DMS153 treated with DMSO at 0.1 percent for 48 hours (cell line): Measurements from ENCODE around the gene LINC01488.

Experiments used
- DNase-seq: peaks from one replicate; lab custom pipeline; 2025; ENCODE audit not compliant: unreplicated experiment; lab: John Stamatoyannopoulos, UW

The LINC01488 gene

DNA sequence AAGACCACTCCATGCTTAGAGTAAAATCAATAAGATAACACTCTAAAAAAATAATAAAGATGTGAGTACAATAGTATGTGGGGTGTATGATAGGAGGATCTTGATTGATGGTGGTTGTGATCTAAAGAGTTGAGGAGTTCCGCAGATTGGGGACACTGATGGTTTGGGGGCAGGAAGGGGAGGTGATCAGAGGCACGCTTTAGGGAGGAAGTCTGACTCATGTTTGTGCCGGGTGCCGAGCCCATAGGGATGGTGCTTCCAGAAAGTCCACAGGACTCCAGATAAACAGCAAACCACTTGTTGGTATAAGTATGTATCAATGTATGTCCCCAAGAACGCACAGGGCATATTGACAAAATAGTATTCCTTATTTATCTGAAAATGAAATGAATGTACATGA, 27.5 kb downstream of the LINC01488 start:
- no peak for DNase-seq

- no peak for DNase-seq
Measured at GRCh38 chr11:69509381-69509780, 27.9 kb downstream of the LINC01488 start.

GRCh38 chr11:69509846-69510390, 28.5 kb downstream of the LINC01488 start:
- no peak for DNase-seq

GRCh38 chr11:69510471-69511357, 29.3 kb downstream of the LINC01488 start:
- DNase-seq = no peak

DNA sequence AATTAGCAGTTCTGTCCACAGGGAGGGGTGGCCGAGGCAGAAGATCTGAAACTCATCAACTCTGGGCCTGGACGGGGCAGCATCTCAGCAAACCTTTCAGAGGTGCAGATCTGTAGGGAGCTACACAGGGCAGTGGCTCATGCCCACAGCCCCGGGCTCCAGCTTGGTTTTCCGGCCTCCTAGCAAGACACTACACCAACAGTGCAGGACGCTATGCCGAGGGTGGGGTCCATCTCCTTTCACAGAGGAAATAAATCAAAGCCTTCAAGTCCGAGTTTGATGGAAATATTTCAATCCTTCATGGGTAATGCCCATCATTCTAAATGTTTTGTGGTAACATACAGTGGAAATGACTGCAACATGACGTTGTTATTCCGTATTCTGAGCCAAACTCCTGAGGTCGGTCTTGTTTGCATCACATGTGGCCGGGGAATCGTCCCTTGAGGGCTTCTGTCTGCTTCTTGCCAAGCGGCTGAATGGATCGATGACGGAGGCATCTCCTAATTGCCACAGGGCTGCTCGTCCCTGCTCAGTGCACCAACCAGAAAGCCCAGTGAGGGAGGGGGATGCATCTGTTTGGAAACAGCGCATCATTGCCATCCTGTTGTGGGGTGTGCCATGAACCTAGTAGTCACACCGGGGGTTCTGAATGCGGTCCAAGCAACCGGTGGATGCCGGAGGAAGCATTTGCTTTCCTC, 30.0 kb downstream of the LINC01488 start:
- DNase-seq = no peak

- DNase-seq = no peak
Measured at GRCh38 chr11:69512136-69512535, 30.7 kb downstream of the LINC01488 start.

DNA sequence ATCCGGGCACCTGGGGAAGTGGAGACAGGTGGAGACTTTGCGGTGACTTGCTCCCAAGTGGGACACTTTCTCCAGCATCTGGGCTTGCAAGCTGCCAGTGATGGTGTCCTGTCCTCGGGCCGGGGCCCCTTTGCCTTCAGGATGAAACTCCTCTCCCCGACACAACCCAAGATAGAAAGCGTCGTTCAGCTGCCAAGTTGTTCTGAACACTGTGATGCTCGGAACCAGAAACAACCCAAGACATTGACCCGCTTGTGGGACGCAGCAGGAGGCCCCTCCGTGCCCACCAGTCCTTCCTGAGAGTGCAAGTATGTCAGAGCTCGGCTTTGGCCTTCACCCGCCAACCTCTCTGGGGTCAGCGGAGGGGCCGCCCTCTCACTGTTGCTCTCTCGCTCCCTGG, 31.3 kb downstream of the LINC01488 start:
- no peak for DNase-seq

DNA sequence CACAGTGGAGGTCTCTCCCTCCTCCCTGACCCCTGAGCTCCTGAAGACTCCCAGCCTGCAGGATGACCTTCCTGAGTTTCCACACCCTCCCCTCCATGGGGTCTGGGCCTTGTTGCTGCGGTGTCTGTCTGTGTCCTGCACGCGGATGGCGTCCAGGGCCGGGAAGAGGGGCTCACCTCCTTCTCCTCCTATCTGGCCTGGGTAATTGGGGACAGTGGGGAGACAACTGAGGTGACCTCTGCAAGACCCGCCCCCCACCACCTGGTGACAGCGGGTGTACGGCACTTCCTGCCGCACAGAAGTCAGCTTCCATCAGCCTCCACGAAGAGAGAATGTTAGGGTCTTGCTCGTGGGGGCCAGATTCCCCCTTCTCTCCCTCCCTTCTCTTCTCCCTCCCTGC, 31.7 kb downstream of the LINC01488 start:
- DNase-seq = no peak

GRCh38 chr11:69513663-69514224, 32.3 kb downstream of the LINC01488 start:
- no peak for DNase-seq

DNA sequence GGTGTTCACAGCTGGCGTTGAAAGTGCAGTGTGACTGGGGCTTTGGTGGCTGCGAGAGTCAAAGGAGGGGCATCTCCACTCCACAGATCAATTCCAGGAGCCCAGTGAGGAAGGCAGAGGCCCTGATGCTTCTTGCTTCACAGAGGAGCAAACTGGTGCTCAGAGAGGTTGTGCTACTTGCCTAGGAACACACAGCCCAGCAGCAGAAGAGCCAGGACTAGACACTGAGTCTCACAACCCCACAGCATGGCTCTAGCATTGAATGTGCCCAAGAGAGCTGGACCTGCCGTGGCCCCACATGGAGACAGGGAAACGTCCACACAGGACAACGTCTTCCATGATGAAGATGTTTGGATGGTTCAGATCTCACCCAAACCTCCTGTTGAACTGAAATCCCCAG, 33.3 kb downstream of the LINC01488 start:
- DNase-seq = no peak

- DNase-seq = no peak
Measured at GRCh38 chr11:69515271-69516245, 34.1 kb downstream of the LINC01488 start.

GRCh38 chr11:69516526-69516925, 35.1 kb downstream of the LINC01488 start:
- DNase-seq = no peak

GRCh38 chr11:69518081-69518950, 36.9 kb downstream of the LINC01488 start:
- DNase-seq = no peak

DNA sequence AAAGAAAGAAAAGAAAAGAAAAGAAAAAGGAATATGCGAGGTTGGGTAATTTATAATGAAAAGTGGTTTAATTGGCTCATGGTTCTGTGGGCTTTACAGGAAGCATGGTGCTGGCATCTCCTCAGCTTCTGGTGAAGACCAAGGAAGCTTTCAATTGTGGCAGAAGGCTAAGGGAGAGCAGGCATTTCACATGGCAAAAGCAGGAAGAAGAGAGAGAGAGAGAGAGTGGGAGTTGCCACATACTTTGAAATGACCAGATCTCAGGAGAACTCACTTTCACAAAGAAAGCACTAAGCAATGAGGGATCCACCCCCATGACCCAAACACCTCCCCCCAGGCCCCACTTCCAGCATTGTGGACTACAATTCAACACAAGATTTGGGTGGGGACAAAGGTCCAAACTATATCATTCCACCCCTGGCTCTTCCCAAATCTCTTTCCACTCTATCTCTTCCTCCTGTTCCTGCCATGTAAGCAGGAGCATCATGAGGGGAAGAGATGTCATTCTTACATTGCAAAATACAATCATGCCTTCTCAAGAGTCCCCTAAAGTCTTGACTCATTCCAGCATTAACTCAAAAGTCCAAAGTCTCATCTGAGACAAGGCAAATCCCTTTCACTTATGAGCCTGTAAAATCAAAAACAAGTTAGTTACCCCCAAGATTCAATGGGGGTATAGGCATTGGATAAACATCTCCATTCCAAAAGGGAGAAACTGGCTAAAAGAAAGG, 38.9 kb downstream of the LINC01488 start:
- no peak for DNase-seq

- no peak for DNase-seq
Measured at GRCh38 chr11:69521457-69521856, 40.0 kb downstream of the LINC01488 start.

DNA sequence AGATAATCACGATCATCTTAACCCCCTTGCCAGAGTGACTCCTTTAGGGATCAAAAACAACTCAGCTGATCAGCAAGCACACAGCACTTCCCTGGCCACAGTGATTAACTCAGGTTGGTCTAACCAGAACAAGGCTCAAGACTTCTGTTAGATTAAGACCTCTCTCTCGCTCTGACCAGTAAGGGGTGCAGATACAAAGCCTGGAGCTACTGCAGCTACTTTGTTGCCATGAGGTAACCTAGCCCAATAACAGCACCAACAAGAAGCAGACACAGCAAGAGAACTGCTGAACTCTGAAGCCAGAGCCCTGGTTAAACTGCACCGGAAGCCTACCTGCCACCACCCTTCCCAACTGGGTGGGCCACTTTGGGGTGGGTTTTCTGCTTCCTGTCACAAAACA, 42.0 kb downstream of the LINC01488 start:
- no peak for DNase-seq

DNA sequence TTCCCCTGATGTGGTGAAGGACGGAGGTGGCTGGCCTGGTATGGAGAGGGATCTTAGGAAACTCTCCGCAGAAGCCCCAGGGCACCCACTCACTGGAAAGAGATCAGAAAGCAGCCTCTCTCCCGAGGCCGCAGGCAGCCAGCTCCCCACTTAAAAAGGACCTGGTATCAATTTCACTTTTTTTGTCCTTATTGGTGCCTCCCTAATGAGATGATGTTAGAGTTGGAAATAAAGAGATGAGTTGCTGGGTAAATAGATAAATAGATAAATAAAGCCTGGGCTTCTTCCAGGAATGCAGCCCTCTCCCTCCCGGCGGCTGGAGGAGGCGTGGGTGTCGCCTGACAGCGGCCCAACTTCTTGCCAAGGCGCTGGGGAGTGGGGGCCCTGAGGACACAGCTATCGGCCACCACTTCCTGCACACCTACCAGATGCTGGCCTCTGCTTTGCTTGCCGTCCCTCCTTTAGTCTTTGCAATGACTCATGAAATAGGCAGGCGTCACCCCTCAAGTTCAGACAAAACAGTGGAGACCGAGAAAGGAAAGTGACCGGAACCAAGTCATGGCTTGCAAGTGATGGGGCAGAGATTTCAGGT, 42.9 kb downstream of the LINC01488 start:
- DNase-seq = no peak

DNA sequence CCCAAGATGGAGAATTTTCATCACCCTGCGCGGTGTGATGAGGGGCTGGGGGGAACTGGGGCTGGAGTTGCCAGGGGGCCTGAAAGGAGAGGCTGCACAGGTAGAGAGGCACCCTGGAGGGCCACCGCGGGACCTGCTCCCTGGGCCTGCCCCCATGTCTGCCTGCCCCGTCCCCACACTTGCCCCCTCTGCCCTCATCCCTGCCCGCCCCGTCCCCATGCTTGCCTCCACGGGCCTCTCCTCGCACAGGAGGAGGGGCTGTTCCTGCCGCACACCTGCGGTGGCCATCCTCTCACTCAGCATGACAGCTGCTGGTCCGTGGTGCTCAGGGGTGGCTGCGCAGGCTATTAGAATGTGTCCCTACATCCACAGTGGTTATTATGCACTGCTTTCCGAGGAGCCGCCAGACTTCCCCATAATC, 43.5 kb downstream of the LINC01488 start:
- DNase-seq = no peak
